GM12878 (cell line): ENCODE measurements around the gene MRPL21. TPM values are rescaled to one million over a fixed set of nuclear protein-coding genes. Genes with fewer than 3 reads are reported as not detected.

Source experiments
- ATAC-seq: fragments of 200-7000 bp; cut with Tn5 transposase; 3 replicates; pipeline ENCODE4 v1.9.1; 2020; ENCODE audit warnings: mild to moderate bottlenecking, moderate library complexity
- BruUV-seq: library from RNA; stranded (reverse); fragments of 400-500 nt; replicated peaks from 2 replicates; lab custom pipeline; 2021; lab: Mats Ljungman, UMichigan
- CTCF ChIA-PET: fragments of 300-600 bp; sonication (Branson Sonifier 250); formaldehyde crosslinking; extraction: SDS; loops from one replicate; lab custom pipeline; 2021; ENCODE audit warnings: inconsistent platforms; lab: Yijun Ruan, JAX
- POLR2A ChIA-PET: fragments of 350-600 bp; formaldehyde crosslinking; extraction: SDS; loops from one replicate; lab custom pipeline; 2021; ENCODE audit warnings: inconsistent platforms; lab: Charles Lee
- RAD21 ChIA-PET: fragments of 300-600 bp; sonication (Branson Sonifier 250); formaldehyde crosslinking; loops from one replicate; lab custom pipeline; 2023; ENCODE audit warnings: antibody characterized with exemption; ENCODE audit not compliant: unreplicated experiment; lab: Charles Lee
- SMC1A ChIA-PET: fragments of 300-600 bp; sonication (Branson Sonifier 250); formaldehyde crosslinking; loops from one replicate; lab custom pipeline; 2023; ENCODE audit not compliant: unreplicated experiment, uncharacterized antibody; lab: Charles Lee
- DNase-seq: peaks from one replicate; pipeline ENCODE4 v3.0.0-alpha.2; 2011; ENCODE audit warnings: low read depth, low spot score
- FAIRE-seq: peaks from 3 replicates; lab custom pipeline; 2011; peaks lifted over from hg19 to GRCh38; lab: Jason Lieb, UNC
- H2AFZ ChIP-seq: 2 replicates; pipeline ENCODE4 v1.6.0; 2011; ENCODE audit warnings: low read depth, low read length, control low read depth; ENCODE audit not compliant: control insufficient read depth
- H3K27ac ChIP-seq: 2 replicates; pipeline ENCODE4 v1.5.1; 2011; ENCODE audit warnings: control low read depth; ENCODE audit not compliant: control insufficient read depth, insufficient read depth
- H3K27me3 ChIP-seq, 2 experiments: replicated peaks in 1 of 2; 2 replicates each; pipeline versions ENCODE4 v1.6.0 to v1.6.1; 2011; ENCODE audit warnings: low read length in 1 of 2; ENCODE audit not compliant: control insufficient read depth in 2 of 2, insufficient read depth in 2 of 2
- H3K36me3 ChIP-seq, 2 experiments: 2 replicates each; pipeline ENCODE4 v1.5.1; 2011; ENCODE audit warnings: low read length in 1 of 2; ENCODE audit not compliant: control insufficient read depth in 2 of 2, insufficient read depth in 2 of 2
- H3K4me1 ChIP-seq: 2 replicates; pipeline ENCODE4 v1.6.1; 2011; ENCODE audit warnings: mild to moderate bottlenecking, low read length, moderate library complexity, mixed read lengths; ENCODE audit not compliant: control insufficient read depth, insufficient read depth
- H3K4me2 ChIP-seq: 2 replicates; pipeline ENCODE4 v1.6.0; 2011; ENCODE audit warnings: control low read depth; ENCODE audit not compliant: control insufficient read depth, insufficient read depth
- H3K4me3 ChIP-seq: fragments of 200-600 bp; sonication (generic); 2 replicates; pipeline ENCODE4 v1.5.1; 2016
- H3K79me2 ChIP-seq: 2 replicates; pipeline ENCODE4 v1.6.0; 2011; ENCODE audit warnings: low read length; ENCODE audit not compliant: control insufficient read depth, insufficient read depth
- H3K9ac ChIP-seq: 2 replicates; pipeline ENCODE4 v1.8.0; 2011; ENCODE audit warnings: low read length, control low read depth, mixed read lengths; ENCODE audit not compliant: control insufficient read depth, insufficient read depth
- H3K9me3 ChIP-seq: replicated peaks from 3 replicates; pipeline ENCODE4 v1.5.1; 2011; ENCODE audit warnings: mild to moderate bottlenecking, low read length; ENCODE audit not compliant: control insufficient read depth, insufficient read depth
- H4K20me1 ChIP-seq: 2 replicates; pipeline ENCODE4 v1.6.0; 2011; ENCODE audit not compliant: control insufficient read depth, insufficient read depth
- BHLHE40 ChIP-seq, 2 experiments: fragments of 450-650 bp in 1 of 2; IDR thresholded peaks; 2 replicates each; pipeline ENCODE4 v1.6.1; 2011 to 2017; ENCODE audit warnings: low read depth in 2 of 2, borderline replicate concordance in 1 of 2, improper control_type of control experiment in 1 of 2, low read length in 1 of 2, mild to moderate bottlenecking in 1 of 2
- BMI1 ChIP-seq: fragments of 450-650 bp; IDR thresholded peaks from 2 replicates; pipeline ENCODE4 v1.6.1; 2016; ENCODE audit warnings: mild to moderate bottlenecking, moderate library complexity, borderline replicate concordance
- HDAC2 ChIP-seq: fragments of 200-600 bp; sonication (generic); IDR thresholded peaks from 2 replicates; pipeline ENCODE4 v1.6.1; 2017
- JUNB ChIP-seq: IDR thresholded peaks from 2 replicates; pipeline ENCODE4 v1.6.1; 2016; ENCODE audit warnings: antibody characterized with exemption, mild to moderate bottlenecking
- SMARCA5 ChIP-seq: fragments of 450-650 bp; IDR thresholded peaks from 2 replicates; pipeline ENCODE4 v1.6.1; 2017; ENCODE audit warnings: mild to moderate bottlenecking
- YY1 ChIP-seq: IDR thresholded peaks from 2 replicates; pipeline ENCODE4 v1.6.1; 2011; ENCODE audit warnings: low read depth, mild to moderate bottlenecking, low read length
- ZBTB11 ChIP-seq: fragments of 450-650 bp; formaldehyde crosslinking; IDR thresholded peaks from 2 replicates; pipeline ENCODE4 v1.5.0; 2022; ENCODE audit warnings: mild to moderate bottlenecking, missing genetic modification characterization
- ZNF207 ChIP-seq: fragments of 450-650 bp; IDR thresholded peaks from 2 replicates; pipeline ENCODE4 v1.6.1; 2014; ENCODE audit warnings: antibody characterized with exemption, mild to moderate bottlenecking, borderline replicate concordance
- WGBS: methylation state at CpG from one replicate; pipeline ENCODE4 v1.1.6; 2016; ENCODE audit warnings: low lambda C conversion rate; ENCODE audit not compliant: insufficient replicate concordance, insufficient coverage; ENCODE audit errors: missing lambda C conversion rate; 5-methylcytosine and 5-hydroxymethylcytosine counted together
- in situ Hi-C: fragments of 300-500 bp; cut with MboI; formaldehyde crosslinking; loops from 9 replicates; pipeline ENCODE4 v1.14.3; 2018; ENCODE audit warnings: mixed read lengths
- intact Hi-C: fragments of 100-400 bp; cut with micrococcal nuclease; formaldehyde crosslinking; loops from one replicate; pipeline ENCODE4 v1.14.2; 2022; ENCODE audit not compliant: unreplicated experiment
- polyA plus RNA-seq, 11 experiments: library from polyadenylated mRNA; depleted of rRNA in 4 of 11; unstranded in 6 of 11; stranded (reverse) in 5 of 11; fragments of >200 nt; fragmentation: Nextera tagmentation in 4 of 11; fragmentation: Illumina TruSeq in 1 of 11; extraction: Ambion mirVana in 4 of 11; extraction: Trizol in 1 of 11; gene quantifications; 1 replicate in 1 of 11; 2 replicates in 10 of 11; pipeline versions ENCODE4 v1.2.1 to v1.2.3, GENCODE V29; 2011 to 2016; ENCODE audit warnings: inconsistent platforms in 2 of 11, missing spikeins in 2 of 11, low read depth in 1 of 11
- total RNA-seq, 4 experiments: library from RNA; depleted of rRNA in 3 of 4; stranded (reverse); fragments of >200 nt in 3 of 4; fragmentation: Illumina TruSeq in 1 of 4; extraction: Trizol in 1 of 4; gene quantifications; 2 replicates each; pipeline versions ENCODE4 v1.2.1 to v1.2.3, GENCODE V29; 2013 to 2021
- TF ChIP-seq, protein P1 (sequence below): IDR thresholded peaks from 2 replicates; pipeline ENCODE4 v1.6.1; 2012; ENCODE audit warnings: mild to moderate bottlenecking, low read depth, low read length

Gene MRPL21
- total and polyA plus RNA-seq, 10 of the 15 experiments (the other 5 are each of a cell fraction or from before 2014, with no cell fraction given), result 86.6 to 283 (median 130) TPM

- Histone ChIP-seq H3K27me3 (no peaks in the 10 kb centered on the region), H4K20me1 (no peaks in the 10 kb centered on the region), H2AFZ (peak overlapping the region; percentile 89), H3K4me2 (peak overlapping the region; percentile 85), H3K9me3 (no peaks in the 10 kb centered on the region), H3K27ac (peak overlapping the region; percentile 21; the same call in 1 of the 2 replicates), H3K79me2 (peaks cover 8% of the 10 kb centered on the region), H3K4me1 (peaks cover 33% of the 10 kb centered on the region), H3K9ac (peak overlapping the region; percentile 56), H3K36me3 (no peaks in the 10 kb centered on the region)
- BruUV-seq, result no TSS peak
- ChIA-PET RAD21 (interaction anchor here (0.8 to 1.9 kb wide), 2 partner anchors 93 to 206 kb away, joined by 4 read pairs; no protein-coding TSS in a partner anchor), SMC1A (interaction anchor here (0.5 to 1.1 kb wide), 2 partner anchors 258 to 778 kb away, joined by 3 read pairs; no protein-coding TSS in a partner anchor)
- WGBS, result 20% methylated on average over 23 of the region's 25 CpGs
- intact Hi-C loops, result loop anchor here (5.0 to 10.0 kb wide), 4 partner anchors 208 to 455 kb away; no protein-coding TSS in a partner anchor
- no peak for FAIRE-seq
- TF ChIP-seq ZNF207, result no peak
- no peak for TF ChIP-seq SMARCA5
- TF ChIP-seq ZBTB11, result no peak
- no peak for TF ChIP-seq BMI1
- no peak for TF ChIP-seq YY1
- TF ChIP-seq JUNB, result no peak
- no peak for TF ChIP-seq HDAC2
- no peak for TF ChIP-seq BHLHE40 (IDR thresholded peaks at IDR 0.05; ENCODE audit: borderline replicate concordance in 1 of 2, low read depth in 2 of 2, low read length in 1 of 2)
- TF ChIP-seq, protein P1, sequence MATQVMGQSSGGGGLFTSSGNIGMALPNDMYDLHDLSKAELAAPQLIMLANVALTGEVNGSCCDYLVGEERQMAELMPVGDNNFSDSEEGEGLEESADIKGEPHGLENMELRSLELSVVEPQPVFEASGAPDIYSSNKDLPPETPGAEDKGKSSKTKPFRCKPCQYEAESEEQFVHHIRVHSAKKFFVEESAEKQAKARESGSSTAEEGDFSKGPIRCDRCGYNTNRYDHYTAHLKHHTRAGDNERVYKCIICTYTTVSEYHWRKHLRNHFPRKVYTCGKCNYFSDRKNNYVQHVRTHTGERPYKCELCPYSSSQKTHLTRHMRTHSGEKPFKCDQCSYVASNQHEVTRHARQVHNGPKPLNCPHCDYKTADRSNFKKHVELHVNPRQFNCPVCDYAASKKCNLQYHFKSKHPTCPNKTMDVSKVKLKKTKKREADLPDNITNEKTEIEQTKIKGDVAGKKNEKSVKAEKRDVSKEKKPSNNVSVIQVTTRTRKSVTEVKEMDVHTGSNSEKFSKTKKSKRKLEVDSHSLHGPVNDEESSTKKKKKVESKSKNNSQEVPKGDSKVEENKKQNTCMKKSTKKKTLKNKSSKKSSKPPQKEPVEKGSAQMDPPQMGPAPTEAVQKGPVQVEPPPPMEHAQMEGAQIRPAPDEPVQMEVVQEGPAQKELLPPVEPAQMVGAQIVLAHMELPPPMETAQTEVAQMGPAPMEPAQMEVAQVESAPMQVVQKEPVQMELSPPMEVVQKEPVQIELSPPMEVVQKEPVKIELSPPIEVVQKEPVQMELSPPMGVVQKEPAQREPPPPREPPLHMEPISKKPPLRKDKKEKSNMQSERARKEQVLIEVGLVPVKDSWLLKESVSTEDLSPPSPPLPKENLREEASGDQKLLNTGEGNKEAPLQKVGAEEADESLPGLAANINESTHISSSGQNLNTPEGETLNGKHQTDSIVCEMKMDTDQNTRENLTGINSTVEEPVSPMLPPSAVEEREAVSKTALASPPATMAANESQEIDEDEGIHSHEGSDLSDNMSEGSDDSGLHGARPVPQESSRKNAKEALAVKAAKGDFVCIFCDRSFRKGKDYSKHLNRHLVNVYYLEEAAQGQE, result no peak
- TF ChIP-seq, all 136 proteins: peak for 0
- CTCF ChIA-PET, result interaction anchor here (2.0 kb wide), 1 partner anchor 232 kb away, joined by 6 read pairs; no protein-coding TSS in a partner anchor
- POLR2A ChIA-PET, result interaction anchor here (0.6 to 0.7 kb wide), 3 partner anchors 12 to 210 kb away, joined by 3 to 4 read pairs (median 3); no protein-coding TSS in a partner anchor
- DNase-seq, result no peak
- ATAC-seq, result no peak
- H3K4me3 ChIP-seq, result peak overlapping the region; percentile 85
- in situ Hi-C loops, result no loop called here
Observed at GRCh38 chr11:68842427-68843051, 61.1 kb downstream of the MRPL21 start.
